ENCODE measurements around the gene CBARP. TPM values are rescaled to one million over a fixed set of nuclear protein-coding genes. Genes with fewer than 3 reads are reported as not detected.
A peak's percentile ranks its signal among the peaks of the same experiment; 100 is the strongest.

Gene CBARP
- total and polyA plus RNA-seq, 2 donors (not counting 1 experiment from before 2014, with no cell fraction given) = 0.31 to 1.5 TPM

DNA sequence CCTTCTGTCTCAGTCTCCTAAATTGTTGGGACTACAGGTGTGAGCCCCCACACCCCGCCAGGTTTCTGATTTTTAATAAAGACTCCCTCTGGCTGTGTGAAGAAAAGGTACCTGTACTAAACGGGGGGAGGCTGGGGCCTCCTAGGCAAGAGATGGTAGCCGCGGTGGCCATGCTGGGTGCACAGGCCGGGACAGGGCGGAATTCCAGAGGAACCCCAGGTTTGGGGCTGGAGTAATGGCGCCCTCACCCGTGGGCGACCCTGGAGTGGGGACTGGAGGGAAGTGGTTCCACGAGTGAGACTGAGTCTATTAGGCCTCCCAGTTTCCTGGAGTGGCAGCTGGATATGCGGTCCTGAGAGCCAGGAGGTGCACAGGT, 1.6 kb upstream of the CBARP start:
- H3K4me3 ChIP-seq (replicated peaks in 1 of 4; ENCODE audit: control extremely low read depth in 1 of 4, insufficient read depth in 1 of 4, low read depth in 3 of 4, low read length in 4 of 4) = no peak overlapping the region
- peak overlapping the region; percentile 81 for H3K27ac ChIP-seq (ENCODE audit: insufficient read depth, low read length)
- H3K36me3 ChIP-seq (ENCODE audit: control insufficient read depth, insufficient read depth, low read length) = peaks cover 10% of the 10 kb centered on the region
- no peaks in the 10 kb centered on the region for H3K27me3 ChIP-seq (ENCODE audit: control insufficient read depth, insufficient read depth, low read length)
- H3K4me2 ChIP-seq (ENCODE audit: extremely low read depth, insufficient read depth, low read length) = no peak overlapping the region
- no peaks in the 10 kb centered on the region for H4K20me1 ChIP-seq (ENCODE audit: control insufficient read depth, extremely low read depth, insufficient read depth, low read length)
- no peak overlapping the region for H2AFZ ChIP-seq (ENCODE audit: low read length)
- TF ChIP-seq EZH2 (IDR thresholded peaks at IDR 0.05; ENCODE audit: low read length, missing control alignments) = no peak
- TF ChIP-seq, protein P1, sequence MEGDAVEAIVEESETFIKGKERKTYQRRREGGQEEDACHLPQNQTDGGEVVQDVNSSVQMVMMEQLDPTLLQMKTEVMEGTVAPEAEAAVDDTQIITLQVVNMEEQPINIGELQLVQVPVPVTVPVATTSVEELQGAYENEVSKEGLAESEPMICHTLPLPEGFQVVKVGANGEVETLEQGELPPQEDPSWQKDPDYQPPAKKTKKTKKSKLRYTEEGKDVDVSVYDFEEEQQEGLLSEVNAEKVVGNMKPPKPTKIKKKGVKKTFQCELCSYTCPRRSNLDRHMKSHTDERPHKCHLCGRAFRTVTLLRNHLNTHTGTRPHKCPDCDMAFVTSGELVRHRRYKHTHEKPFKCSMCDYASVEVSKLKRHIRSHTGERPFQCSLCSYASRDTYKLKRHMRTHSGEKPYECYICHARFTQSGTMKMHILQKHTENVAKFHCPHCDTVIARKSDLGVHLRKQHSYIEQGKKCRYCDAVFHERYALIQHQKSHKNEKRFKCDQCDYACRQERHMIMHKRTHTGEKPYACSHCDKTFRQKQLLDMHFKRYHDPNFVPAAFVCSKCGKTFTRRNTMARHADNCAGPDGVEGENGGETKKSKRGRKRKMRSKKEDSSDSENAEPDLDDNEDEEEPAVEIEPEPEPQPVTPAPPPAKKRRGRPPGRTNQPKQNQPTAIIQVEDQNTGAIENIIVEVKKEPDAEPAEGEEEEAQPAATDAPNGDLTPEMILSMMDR (conservative IDR thresholded peaks at IDR 0.05 in 1 of 2, IDR thresholded peaks at IDR 0.05 in 1 of 2; ENCODE audit: low read depth in 1 of 2, low read length in 2 of 2) = no peak
- peaks cover 12% of the 10 kb centered on the region for H3K4me1 ChIP-seq (ENCODE audit: control insufficient read depth, extremely low read depth, insufficient read depth, low read length)
- no peak for DNase-seq (ENCODE audit: low read depth in 2 of 2)
- no peaks in the 10 kb centered on the region for H3K9me3 ChIP-seq (ENCODE audit: control insufficient read depth, insufficient read depth, low read depth, low read length)
- no peak overlapping the region for H3K9ac ChIP-seq (ENCODE audit: insufficient read depth, low read length)
- peaks cover 22% of the 10 kb centered on the region for H3K79me2 ChIP-seq (ENCODE audit: control insufficient read depth, insufficient read depth, low read length)

DNA sequence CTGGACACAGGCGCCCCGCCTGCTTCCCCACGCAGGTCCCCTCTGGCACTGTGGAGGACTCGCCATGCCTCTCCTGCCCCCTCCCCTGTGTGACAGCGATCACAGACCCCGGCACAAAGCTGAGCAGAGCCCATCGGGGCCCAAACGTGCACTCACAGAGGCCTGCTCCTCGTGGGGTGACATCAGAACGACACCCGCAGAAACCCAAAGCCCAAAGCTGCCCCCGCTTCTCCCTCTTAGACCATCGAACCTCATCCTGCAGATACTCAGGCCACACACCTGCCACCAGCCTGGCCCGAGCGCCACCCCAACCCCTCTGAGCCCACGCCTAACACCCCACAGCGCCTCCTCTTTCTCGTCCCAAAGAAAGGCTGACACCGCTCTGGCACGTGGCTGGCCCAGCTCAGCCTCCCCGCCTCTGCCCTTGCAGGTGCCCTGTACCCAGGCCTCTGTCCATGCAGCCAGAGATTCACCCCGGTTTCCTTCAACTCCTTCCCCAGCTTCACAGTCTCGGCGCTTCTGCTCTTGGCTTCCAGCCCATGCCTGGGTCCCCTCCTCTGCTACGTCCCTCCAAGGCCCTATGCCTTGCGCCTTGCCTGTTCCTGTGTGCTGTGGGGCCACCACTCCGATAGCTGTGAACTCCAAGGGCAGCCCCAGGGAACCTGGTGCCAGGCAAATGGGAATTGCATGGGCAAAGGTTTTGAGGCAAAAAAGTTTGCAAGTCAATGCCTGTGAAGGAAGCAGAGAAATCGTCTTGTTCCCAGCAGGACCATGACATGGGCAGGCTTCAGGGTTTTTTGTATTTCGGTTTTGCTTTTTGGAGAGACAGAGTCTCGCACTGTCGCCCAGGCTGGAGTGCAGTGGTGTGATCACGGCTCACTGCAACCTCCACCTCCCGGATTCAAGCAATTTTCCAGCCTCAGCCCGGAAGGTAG, 831 bp upstream of the CBARP start:
- peaks cover 16% of the 10 kb centered on the region for H3K79me2 ChIP-seq (ENCODE audit: control insufficient read depth, insufficient read depth, low read length)
- H3K4me1 ChIP-seq (ENCODE audit: control insufficient read depth, extremely low read depth, insufficient read depth, low read length) = peaks cover 12% of the 10 kb centered on the region
- H3K9me3 ChIP-seq (ENCODE audit: control insufficient read depth, insufficient read depth, low read depth, low read length) = no peaks in the 10 kb centered on the region
- no peak overlapping the region for H3K4me2 ChIP-seq (ENCODE audit: extremely low read depth, insufficient read depth, low read length)
- peak overlapping the region; percentile 42 for H3K9ac ChIP-seq (ENCODE audit: insufficient read depth, low read length)
- H4K20me1 ChIP-seq (ENCODE audit: control insufficient read depth, extremely low read depth, insufficient read depth, low read length) = no peaks in the 10 kb centered on the region
- DNase-seq (ENCODE audit: low read depth in 2 of 2) = no peak
- peaks cover 13% of the 10 kb centered on the region for H3K36me3 ChIP-seq (ENCODE audit: control insufficient read depth, insufficient read depth, low read length)
- H3K27me3 ChIP-seq (ENCODE audit: control insufficient read depth, insufficient read depth, low read length) = no peaks in the 10 kb centered on the region
- peak overlapping the region in 3 of 4 experiments; percentile 15 to 46 (median 29) for H3K4me3 ChIP-seq (replicated peaks in 1 of 4; ENCODE audit: control extremely low read depth in 1 of 4, insufficient read depth in 1 of 4, low read depth in 3 of 4, low read length in 4 of 4)
- TF ChIP-seq, protein P1 (conservative IDR thresholded peaks at IDR 0.05 in 1 of 2, IDR thresholded peaks at IDR 0.05 in 1 of 2; ENCODE audit: low read depth in 1 of 2, low read length in 2 of 2) = no peak
- TF ChIP-seq EZH2 (IDR thresholded peaks at IDR 0.05; ENCODE audit: low read length, missing control alignments) = no peak
- H2AFZ ChIP-seq (ENCODE audit: low read length) = no peak overlapping the region
- H3K27ac ChIP-seq (ENCODE audit: insufficient read depth, low read length) = no peak overlapping the region

DNA sequence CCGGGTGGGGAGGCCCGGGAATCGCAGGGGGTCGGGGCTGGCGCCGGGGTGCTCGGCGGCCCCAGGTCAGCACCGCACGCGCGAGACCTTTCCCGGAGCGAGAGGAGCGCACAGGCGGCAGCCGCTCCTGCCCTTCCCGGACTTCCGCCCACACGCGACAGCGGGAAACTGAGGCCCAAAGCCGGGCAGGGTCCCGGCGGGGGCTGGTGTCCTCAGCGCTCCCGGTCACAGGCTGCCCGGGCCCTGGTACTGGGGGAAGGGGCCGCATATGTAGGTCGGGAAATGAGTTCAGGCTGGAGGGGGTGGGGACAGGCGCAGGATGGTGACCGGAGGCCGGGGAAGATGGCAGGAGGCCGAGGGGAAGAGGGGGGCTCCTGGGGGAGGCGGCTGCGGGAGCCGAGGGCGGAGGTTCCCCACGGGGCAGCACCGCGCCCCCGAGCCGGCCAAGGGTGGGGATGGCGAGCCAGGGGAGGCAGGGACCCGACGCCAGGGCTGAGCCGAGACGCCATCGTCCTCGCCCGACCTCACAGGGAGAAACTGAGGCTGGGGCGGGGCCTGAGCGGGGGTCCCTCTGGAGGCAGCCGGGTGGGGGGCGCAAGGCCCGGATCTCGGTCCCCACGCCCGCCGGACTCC, 662 bp downstream of the CBARP start:
- Histone ChIP-seq H3K4me3 (replicated peaks in 1 of 4; ENCODE audit: control extremely low read depth in 1 of 4, insufficient read depth in 1 of 4, low read depth in 3 of 4, low read length in 4 of 4) (peak overlapping the region; percentile 56 to 83 (median 76)), H3K27me3 (ENCODE audit: control insufficient read depth, insufficient read depth, low read length) (no peaks in the 10 kb centered on the region), H3K9ac (ENCODE audit: insufficient read depth, low read length) (peak overlapping the region; percentile 78), H3K27ac (ENCODE audit: insufficient read depth, low read length) (peak overlapping the region; percentile 43), H3K4me2 (ENCODE audit: extremely low read depth, insufficient read depth, low read length) (peak overlapping the region; percentile 92), H2AFZ (ENCODE audit: low read length) (no peak overlapping the region), H3K4me1 (ENCODE audit: control insufficient read depth, extremely low read depth, insufficient read depth, low read length) (peaks cover 16% of the 10 kb centered on the region), H3K79me2 (ENCODE audit: control insufficient read depth, insufficient read depth, low read length) (peaks cover 7% of the 10 kb centered on the region), H3K9me3 (ENCODE audit: control insufficient read depth, insufficient read depth, low read depth, low read length) (no peaks in the 10 kb centered on the region), H3K36me3 (ENCODE audit: control insufficient read depth, insufficient read depth, low read length) (peaks cover 17% of the 10 kb centered on the region), H4K20me1 (ENCODE audit: control insufficient read depth, extremely low read depth, insufficient read depth, low read length) (no peaks in the 10 kb centered on the region)
- TF ChIP-seq, protein P1 (conservative IDR thresholded peaks at IDR 0.05 in 1 of 2, IDR thresholded peaks at IDR 0.05 in 1 of 2; ENCODE audit: low read depth in 1 of 2, low read length in 2 of 2) = no peak
- no peak for TF ChIP-seq EZH2 (IDR thresholded peaks at IDR 0.05; ENCODE audit: low read length, missing control alignments)
- DNase-seq (ENCODE audit: low read depth in 2 of 2) = no peak
